GM12864 (cell line): ENCODE data around the gene EDDM13.
"Not testable (repeated sequence)": the region's sequence is repeated elsewhere in the genome, so short reads cannot be mapped to it uniquely, and the experiment has no call there.

Source experiments
- DNase-seq: peaks from one replicate; pipeline ENCODE4 v3.0.0-alpha.2; 2011; ENCODE audit warnings: low read depth
- H3K4me3 ChIP-seq: 2 replicates; pipeline ENCODE4 v1.5.1; 2011; ENCODE audit warnings: mild to moderate bottlenecking, low read depth, low read length, control low read depth
- CTCF ChIP-seq: IDR thresholded peaks from 2 replicates; pipeline ENCODE4 v1.5.1; 2011; ENCODE audit warnings: low read depth, mild to moderate bottlenecking, moderate library complexity, low read length, control low read depth, inconsistent platforms; ENCODE audit errors: missing control alignments

EDDM13 gene

GRCh38 chr19:56321254-56321988 lies 48.9 kb downstream of the EDDM13 start:
- TF ChIP-seq CTCF, result no peak
- H3K4me3 ChIP-seq, result no peak overlapping the region
- no peak for DNase-seq

- TF ChIP-seq CTCF, result no peak
- no peak for DNase-seq
- no peak overlapping the region for H3K4me3 ChIP-seq
These were observed 49.5 kb downstream of the EDDM13 start for GRCh38 chr19:56321989-56322440.

GRCh38 chr19:56324436-56324835 lies 51.9 kb downstream of the EDDM13 start:
- H3K4me3 ChIP-seq, result no peak overlapping the region
- TF ChIP-seq CTCF, result no peak
- no peak for DNase-seq

- no peak for TF ChIP-seq CTCF
- no peak for DNase-seq
- H3K4me3 ChIP-seq, result no peak overlapping the region
These were observed 60.1 kb downstream of the EDDM13 start for GRCh38 chr19:56332695-56333094.

- DNase-seq, result peak; percentile 19
- peak; percentile 71 for TF ChIP-seq CTCF
- H3K4me3 ChIP-seq, result no peak overlapping the region
These were observed 61.0 kb downstream of the EDDM13 start for GRCh38 chr19:56333506-56333905.

GRCh38 chr19:56335371-56335770 lies 62.8 kb downstream of the EDDM13 start:
- DNase-seq, H3K4me3 ChIP-seq: not testable (repeated sequence)

GRCh38 chr19:56337077-56337476 lies 64.5 kb downstream of the EDDM13 start:
- not testable (repeated sequence) for DNase-seq

GRCh38 chr19:56339031-56339430 lies 66.5 kb downstream of the EDDM13 start:
- not testable (repeated sequence) for H3K4me3 ChIP-seq, DNase-seq

More at GRCh38 chr19:56337077-56337476, 64.5 kb downstream of the EDDM13 start:
- H3K4me3 ChIP-seq, result not testable (repeated sequence)
